ENCODE data around the gene CLIP1. TPM values are rescaled to one million over a fixed set of nuclear protein-coding genes. Genes with fewer than 3 reads are reported as not detected.
"Not testable (repeated sequence)": the region's sequence is repeated elsewhere in the genome, so short reads cannot be mapped to it uniquely, and the experiment has no call there.

Gene CLIP1
- total RNA-seq, 2 donors from 2014 or later: 72.4 to 81.1 TPM

GRCh38 chr12:122374707-122375106 is 47.8 kb downstream of the CLIP1 start:
- Mint-ChIP-seq H3K36me3 (ENCODE audit: low read depth) (peaks cover 6% of the 10 kb centered on the region), H3K27ac (no peak overlapping the region), H3K27me3 (no peaks in the 10 kb centered on the region), H3K4me1 (peaks cover 9% of the 10 kb centered on the region), H3K4me3 (no peak overlapping the region)
- H3K9me3 ChIP-seq (ENCODE audit: control insufficient read depth, low read length, poor library complexity, severe bottlenecking): no peaks in the 10 kb centered on the region
- ATAC-seq (no peak), DNase-seq (no peak)

GRCh38 chr12:122371475-122372045 is 50.9 kb downstream of the CLIP1 start:
- H3K27me3 Mint-ChIP-seq: no peaks in the 10 kb centered on the region
- no peaks in the 10 kb centered on the region for H3K9me3 ChIP-seq (ENCODE audit: control insufficient read depth, low read length, poor library complexity, severe bottlenecking)
- H3K27ac Mint-ChIP-seq: peak overlapping the region; percentile 81
- H3K4me3 Mint-ChIP-seq: peak overlapping the region; percentile 53
- peaks cover 14% of the 10 kb centered on the region for H3K4me1 Mint-ChIP-seq
- no peak for ATAC-seq
- DNase-seq: no peak
- peaks cover 4% of the 10 kb centered on the region for H3K36me3 Mint-ChIP-seq (ENCODE audit: low read depth)

GRCh38 chr12:122368361-122369073 is 54.0 kb downstream of the CLIP1 start:
- Mint-ChIP-seq H3K36me3 (ENCODE audit: low read depth) (peaks cover 4% of the 10 kb centered on the region), H3K27me3 (no peaks in the 10 kb centered on the region), H3K4me3 (no peak overlapping the region), H3K4me1 (peaks cover 14% of the 10 kb centered on the region), H3K27ac (no peak overlapping the region)
- ATAC-seq: no peak
- no peak for DNase-seq
- no peaks in the 10 kb centered on the region for H3K9me3 ChIP-seq (ENCODE audit: control insufficient read depth, low read length, poor library complexity, severe bottlenecking)

- Mint-ChIP-seq H3K27ac (peak overlapping the region; percentile 53), H3K4me1 (peaks cover 14% of the 10 kb centered on the region)
- not testable (repeated sequence) for H3K36me3 Mint-ChIP-seq (ENCODE audit: low read depth); H3K27me3 Mint-ChIP-seq; H3K9me3 ChIP-seq (ENCODE audit: control insufficient read depth, low read length, poor library complexity, severe bottlenecking); H3K4me3 Mint-ChIP-seq; DNase-seq; ATAC-seq
Observed at GRCh38 chr12:122367632-122368031, 54.8 kb downstream of the CLIP1 start.

- H3K36me3 Mint-ChIP-seq (ENCODE audit: low read depth): peaks cover 4% of the 10 kb centered on the region
- DNase-seq (no peak), ATAC-seq (no peak)
- H3K27ac Mint-ChIP-seq: peak overlapping the region; percentile 53
- no peaks in the 10 kb centered on the region for H3K9me3 ChIP-seq (ENCODE audit: control insufficient read depth, low read length, poor library complexity, severe bottlenecking)
- H3K4me1 Mint-ChIP-seq: peaks cover 14% of the 10 kb centered on the region
- no peaks in the 10 kb centered on the region for H3K27me3 Mint-ChIP-seq
- H3K4me3 Mint-ChIP-seq: no peak overlapping the region
Observed at GRCh38 chr12:122366685-122367475, 55.6 kb downstream of the CLIP1 start.

- H3K27ac Mint-ChIP-seq; DNase-seq; H3K27me3 Mint-ChIP-seq; ATAC-seq; H3K9me3 ChIP-seq (ENCODE audit: control insufficient read depth, low read length, poor library complexity, severe bottlenecking); H3K4me3 Mint-ChIP-seq; H3K4me1 Mint-ChIP-seq; H3K36me3 Mint-ChIP-seq (ENCODE audit: low read depth): not testable (repeated sequence)
Observed at GRCh38 chr12:122365226-122365625, 57.2 kb downstream of the CLIP1 start.

GRCh38 chr12:122363782-122364181 is 58.7 kb downstream of the CLIP1 start:
- H3K4me1 Mint-ChIP-seq: peaks cover 3% of the 10 kb centered on the region
- no peaks in the 10 kb centered on the region for H3K9me3 ChIP-seq (ENCODE audit: control insufficient read depth, low read length, poor library complexity, severe bottlenecking)
- no peak overlapping the region for H3K4me3 Mint-ChIP-seq
- no peak for DNase-seq
- H3K36me3 Mint-ChIP-seq (ENCODE audit: low read depth): peaks cover 2% of the 10 kb centered on the region
- no peaks in the 10 kb centered on the region for H3K27me3 Mint-ChIP-seq
- no peak overlapping the region for H3K27ac Mint-ChIP-seq
- no peak for ATAC-seq

GRCh38 chr12:122362755-122363154 is 59.7 kb downstream of the CLIP1 start:
- peaks cover 2% of the 10 kb centered on the region for H3K36me3 Mint-ChIP-seq (ENCODE audit: low read depth)
- H3K9me3 ChIP-seq (ENCODE audit: control insufficient read depth, low read length, poor library complexity, severe bottlenecking): no peaks in the 10 kb centered on the region
- no peak overlapping the region for H3K27ac Mint-ChIP-seq
- ATAC-seq: no peak
- no peak overlapping the region for H3K4me3 Mint-ChIP-seq
- no peaks in the 10 kb centered on the region for H3K27me3 Mint-ChIP-seq
- DNase-seq: no peak
- peaks cover 1% of the 10 kb centered on the region for H3K4me1 Mint-ChIP-seq

- H3K4me1 Mint-ChIP-seq; H3K27ac Mint-ChIP-seq; DNase-seq; H3K27me3 Mint-ChIP-seq; H3K9me3 ChIP-seq (ENCODE audit: control insufficient read depth, low read length, poor library complexity, severe bottlenecking); H3K36me3 Mint-ChIP-seq (ENCODE audit: low read depth); H3K4me3 Mint-ChIP-seq; ATAC-seq: not testable (repeated sequence)
Observed at GRCh38 chr12:122358403-122358802, 64.1 kb downstream of the CLIP1 start.

GRCh38 chr12:122357536-122357935 is 64.9 kb downstream of the CLIP1 start:
- not testable (repeated sequence) for H3K4me1 Mint-ChIP-seq; DNase-seq; H3K4me3 Mint-ChIP-seq; H3K27me3 Mint-ChIP-seq; H3K9me3 ChIP-seq (ENCODE audit: control insufficient read depth, low read length, poor library complexity, severe bottlenecking); ATAC-seq; H3K36me3 Mint-ChIP-seq (ENCODE audit: low read depth); H3K27ac Mint-ChIP-seq

- not testable (repeated sequence) for DNase-seq; H3K27me3 Mint-ChIP-seq; ATAC-seq; H3K9me3 ChIP-seq (ENCODE audit: control insufficient read depth, low read length, poor library complexity, severe bottlenecking); H3K4me1 Mint-ChIP-seq; H3K4me3 Mint-ChIP-seq; H3K36me3 Mint-ChIP-seq (ENCODE audit: low read depth); H3K27ac Mint-ChIP-seq
Observed at GRCh38 chr12:122356991-122357390, 65.5 kb downstream of the CLIP1 start.

- ATAC-seq (peak; percentile 82), DNase-seq (peak in 1 of 3 donors; percentile 31)
- Mint-ChIP-seq H3K27ac (no peak overlapping the region), H3K4me1 (peaks cover 2% of the 10 kb centered on the region), H3K4me3 (peak overlapping the region; percentile 21), H3K36me3 (ENCODE audit: low read depth) (peaks cover 4% of the 10 kb centered on the region), H3K27me3 (no peaks in the 10 kb centered on the region)
- H3K9me3 ChIP-seq (ENCODE audit: control insufficient read depth, low read length, poor library complexity, severe bottlenecking): no peaks in the 10 kb centered on the region
Observed at GRCh38 chr12:122356192-122356635, 66.3 kb downstream of the CLIP1 start.

GRCh38 chr12:122355706-122356105 is 66.8 kb downstream of the CLIP1 start:
- H3K4me3 Mint-ChIP-seq: peak overlapping the region; percentile 21
- H3K27me3 Mint-ChIP-seq: no peaks in the 10 kb centered on the region
- DNase-seq: no peak
- H3K4me1 Mint-ChIP-seq: peaks cover 2% of the 10 kb centered on the region
- no peaks in the 10 kb centered on the region for H3K9me3 ChIP-seq (ENCODE audit: control insufficient read depth, low read length, poor library complexity, severe bottlenecking)
- H3K36me3 Mint-ChIP-seq (ENCODE audit: low read depth): peaks cover 4% of the 10 kb centered on the region
- no peak overlapping the region for H3K27ac Mint-ChIP-seq
- no peak for ATAC-seq
